ENCODE measurements around the gene TUBA3D. TPM values are rescaled to one million over a fixed set of nuclear protein-coding genes. Genes with fewer than 3 reads are reported as not detected.

Gene TUBA3D
- not detected in 2 replicates for total RNA-seq (2011; cell fraction: chromatin; rRNA removed; ENCODE audit: low replicate concordance)
- not detected in 2 replicates for total RNA-seq (2011; cell fraction: nucleolus; rRNA removed)
- not detected in 2 replicates for total RNA-seq (2011; cell fraction: nucleoplasm; rRNA removed)
- total RNA-seq (2014; rRNA removed) (not detected in 2 replicates), total RNA-seq (2014; rRNA removed; fragmentation: Illumina TruSeq; extraction: Trizol) (not detected in 2 replicates), total RNA-seq (2015; rRNA removed; fragmentation: Illumina TruSeq; extraction: Trizol) (not detected in 2 replicates), total RNA-seq (2021) (not detected in 2 replicates), polyA plus RNA-seq (2011; rRNA removed) (0.14 TPM in 1 of 2 replicates, not detected in the other), polyA plus RNA-seq (2014; fragmentation: Illumina TruSeq; extraction: Trizol) (not detected in 2 replicates), polyA plus RNA-seq (2014; fragmentation: Nextera tagmentation; extraction: Ambion mirVana) (not detected), polyA plus RNA-seq (2014; rRNA removed) (not detected in 2 replicates), polyA minus RNA-seq (2011; rRNA and poly(A)+ RNA removed) (not detected in 2 replicates), Bru-seq, nascent RNA (not detected), BruChase-seq, experiment 1, labeled RNA remaining after a 2-hour chase (percentile 11 among the genes with signal in this experiment), BruChase-seq, experiment 2, labeled RNA remaining after a 6-hour chase (percentile 16 among the genes with signal in this experiment)
- 0.43 TPM in 1 of 2 replicates, not detected in the other for polyA plus RNA-seq (2011; cell fraction: cytosol; rRNA removed)
- polyA plus RNA-seq (2011; cell fraction: nucleus; rRNA removed) = 0.07 TPM in 1 of 2 replicates, not detected in the other
- 0.20 and 0.44 TPM in 2 replicates for polyA plus RNA-seq (2012)
- not detected in 2 replicates for polyA minus RNA-seq (2011; cell fraction: cytosol; rRNA and poly(A)+ RNA removed)
- not detected in 2 replicates for polyA minus RNA-seq (2011; cell fraction: nucleus; rRNA and poly(A)+ RNA removed)
- long read RNA-seq, experiment 1 = 0 reads
- long read RNA-seq, experiment 2 = 0 reads
- long read RNA-seq, experiment 3 = 0 reads

DNA sequence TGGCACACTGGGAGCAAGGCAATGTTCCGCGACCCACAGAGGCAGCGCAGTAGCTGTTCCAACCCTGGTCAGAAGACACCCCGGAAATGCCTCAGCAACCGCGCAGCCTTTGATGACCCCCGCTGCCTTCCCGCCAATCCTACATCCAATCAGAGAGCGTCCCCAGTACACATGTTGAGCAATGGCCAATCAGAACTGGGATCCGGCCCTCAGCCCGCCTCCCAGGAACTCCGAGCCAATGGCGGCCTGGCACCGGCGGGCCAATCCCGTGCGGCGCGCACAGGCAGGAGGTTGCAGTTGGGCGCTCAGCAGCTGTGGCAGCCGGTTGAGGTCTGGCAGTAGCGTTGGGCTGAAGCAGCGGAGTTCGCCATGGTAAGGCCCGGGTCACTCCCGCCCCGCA is at the start of gene TUBA3D:
TSS of gene TUBA3D (plus strand) at position 289 of the 400 bp plus-strand sequence. CDS start at position 370, 81 bp downstream.
- no peak for FAIRE-seq
- Histone ChIP-seq H3K9me3 (replicated peaks; ENCODE audit: control insufficient read depth, insufficient read depth, low read depth, low read length) (no peaks in the 10 kb centered on the region), H3K27ac (ENCODE audit: extremely low read depth, low read depth, low read length) (no peak within 1 kb of the TSS), H3K79me2 (ENCODE audit: control insufficient read depth, insufficient read depth, low read length) (no peaks in the 10 kb centered on the region), H2AFZ (ENCODE audit: low read depth, low read length) (no peak within 1 kb of the TSS), H3K27me3 (ENCODE audit: control insufficient read depth in 2 of 2, insufficient read depth in 2 of 2, low read length in 2 of 2) (no peaks in the 10 kb centered on the region), H3K4me3 (no peak within 1 kb of the TSS), H3K9ac (ENCODE audit: insufficient read depth in 1 of 2, low read depth in 2 of 2, low read length in 2 of 2) (no peak within 1 kb of the TSS), H4K20me1 (replicated peaks; ENCODE audit: control insufficient read depth, insufficient read depth, low read length) (no peaks in the 10 kb centered on the region), H3K4me2 (ENCODE audit: insufficient read depth, low read length) (no peak within 1 kb of the TSS), H3K36me3 (ENCODE audit: control insufficient read depth, insufficient read depth, low read length) (no peaks in the 10 kb centered on the region), H3K4me1 (replicated peaks in 1 of 2; ENCODE audit: control insufficient read depth in 2 of 2, insufficient read depth in 2 of 2, low read length in 2 of 2) (peaks cover 4 to 7% of the 10 kb centered on the region in 2 experiments; a peak in 3 of 5 replicates), H3K9me1 (ENCODE audit: control insufficient read depth, insufficient read depth, low read length) (no peaks in the 10 kb centered on the region)
- POLR2A ChIA-PET = no interaction called here
- no TSS peak for BruUV-seq (replicated peaks)
- 100% methylated on average over 10 of the region's 27 CpGs for WGBS (ENCODE audit: insufficient coverage, low coverage, missing lambda C conversion rate)
- CTCF ChIA-PET (ENCODE audit: low intra/inter-chr PET ratio) = no interaction called here
- intact Hi-C loops (cut with micrococcal nuclease) = no loop called here
- in situ Hi-C loops (cut with MboI) = no loop called here
- DNase-seq (ENCODE audit: extremely low read depth in 1 of 4, low spot score in 3 of 4) = no peak
- no peak for ATAC-seq
- TF ChIP-seq ZC3H11A (IDR thresholded peaks at IDR 0.05; ENCODE audit: low read depth, low read length) = no peak
- TF ChIP-seq, protein P1, sequence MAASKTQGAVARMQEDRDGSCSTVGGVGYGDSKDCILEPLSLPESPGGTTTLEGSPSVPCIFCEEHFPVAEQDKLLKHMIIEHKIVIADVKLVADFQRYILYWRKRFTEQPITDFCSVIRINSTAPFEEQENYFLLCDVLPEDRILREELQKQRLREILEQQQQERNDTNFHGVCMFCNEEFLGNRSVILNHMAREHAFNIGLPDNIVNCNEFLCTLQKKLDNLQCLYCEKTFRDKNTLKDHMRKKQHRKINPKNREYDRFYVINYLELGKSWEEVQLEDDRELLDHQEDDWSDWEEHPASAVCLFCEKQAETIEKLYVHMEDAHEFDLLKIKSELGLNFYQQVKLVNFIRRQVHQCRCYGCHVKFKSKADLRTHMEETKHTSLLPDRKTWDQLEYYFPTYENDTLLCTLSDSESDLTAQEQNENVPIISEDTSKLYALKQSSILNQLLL (CRISPR knock-in tag; IDR thresholded peaks at IDR 0.05; ENCODE audit: borderline replicate concordance) = no peak
- TF ChIP-seq, protein P2, sequence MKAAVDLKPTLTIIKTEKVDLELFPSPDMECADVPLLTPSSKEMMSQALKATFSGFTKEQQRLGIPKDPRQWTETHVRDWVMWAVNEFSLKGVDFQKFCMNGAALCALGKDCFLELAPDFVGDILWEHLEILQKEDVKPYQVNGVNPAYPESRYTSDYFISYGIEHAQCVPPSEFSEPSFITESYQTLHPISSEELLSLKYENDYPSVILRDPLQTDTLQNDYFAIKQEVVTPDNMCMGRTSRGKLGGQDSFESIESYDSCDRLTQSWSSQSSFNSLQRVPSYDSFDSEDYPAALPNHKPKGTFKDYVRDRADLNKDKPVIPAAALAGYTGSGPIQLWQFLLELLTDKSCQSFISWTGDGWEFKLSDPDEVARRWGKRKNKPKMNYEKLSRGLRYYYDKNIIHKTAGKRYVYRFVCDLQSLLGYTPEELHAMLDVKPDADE (conservative IDR thresholded peaks at IDR 0.05; ENCODE audit: control insufficient read depth, low read depth, low read length) = no peak
- TF ChIP-seq FOSL1 (tag; conservative IDR thresholded peaks at IDR 0.05) = no peak
- TF ChIP-seq, protein P3, sequence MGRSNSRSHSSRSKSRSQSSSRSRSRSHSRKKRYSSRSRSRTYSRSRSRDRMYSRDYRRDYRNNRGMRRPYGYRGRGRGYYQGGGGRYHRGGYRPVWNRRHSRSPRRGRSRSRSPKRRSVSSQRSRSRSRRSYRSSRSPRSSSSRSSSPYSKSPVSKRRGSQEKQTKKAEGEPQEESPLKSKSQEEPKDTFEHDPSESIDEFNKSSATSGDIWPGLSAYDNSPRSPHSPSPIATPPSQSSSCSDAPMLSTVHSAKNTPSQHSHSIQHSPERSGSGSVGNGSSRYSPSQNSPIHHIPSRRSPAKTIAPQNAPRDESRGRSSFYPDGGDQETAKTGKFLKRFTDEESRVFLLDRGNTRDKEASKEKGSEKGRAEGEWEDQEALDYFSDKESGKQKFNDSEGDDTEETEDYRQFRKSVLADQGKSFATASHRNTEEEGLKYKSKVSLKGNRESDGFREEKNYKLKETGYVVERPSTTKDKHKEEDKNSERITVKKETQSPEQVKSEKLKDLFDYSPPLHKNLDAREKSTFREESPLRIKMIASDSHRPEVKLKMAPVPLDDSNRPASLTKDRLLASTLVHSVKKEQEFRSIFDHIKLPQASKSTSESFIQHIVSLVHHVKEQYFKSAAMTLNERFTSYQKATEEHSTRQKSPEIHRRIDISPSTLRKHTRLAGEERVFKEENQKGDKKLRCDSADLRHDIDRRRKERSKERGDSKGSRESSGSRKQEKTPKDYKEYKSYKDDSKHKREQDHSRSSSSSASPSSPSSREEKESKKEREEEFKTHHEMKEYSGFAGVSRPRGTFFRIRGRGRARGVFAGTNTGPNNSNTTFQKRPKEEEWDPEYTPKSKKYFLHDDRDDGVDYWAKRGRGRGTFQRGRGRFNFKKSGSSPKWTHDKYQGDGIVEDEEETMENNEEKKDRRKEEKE (IDR thresholded peaks at IDR 0.05; ENCODE audit: borderline replicate concordance in 1 of 2, control insufficient read depth in 1 of 2, low read depth in 2 of 2, low read length in 1 of 2) = no peak
- TF ChIP-seq ZNF778 (CRISPR knock-in tag; IDR thresholded peaks at IDR 0.05) = no peak
- TF ChIP-seq, protein P4, sequence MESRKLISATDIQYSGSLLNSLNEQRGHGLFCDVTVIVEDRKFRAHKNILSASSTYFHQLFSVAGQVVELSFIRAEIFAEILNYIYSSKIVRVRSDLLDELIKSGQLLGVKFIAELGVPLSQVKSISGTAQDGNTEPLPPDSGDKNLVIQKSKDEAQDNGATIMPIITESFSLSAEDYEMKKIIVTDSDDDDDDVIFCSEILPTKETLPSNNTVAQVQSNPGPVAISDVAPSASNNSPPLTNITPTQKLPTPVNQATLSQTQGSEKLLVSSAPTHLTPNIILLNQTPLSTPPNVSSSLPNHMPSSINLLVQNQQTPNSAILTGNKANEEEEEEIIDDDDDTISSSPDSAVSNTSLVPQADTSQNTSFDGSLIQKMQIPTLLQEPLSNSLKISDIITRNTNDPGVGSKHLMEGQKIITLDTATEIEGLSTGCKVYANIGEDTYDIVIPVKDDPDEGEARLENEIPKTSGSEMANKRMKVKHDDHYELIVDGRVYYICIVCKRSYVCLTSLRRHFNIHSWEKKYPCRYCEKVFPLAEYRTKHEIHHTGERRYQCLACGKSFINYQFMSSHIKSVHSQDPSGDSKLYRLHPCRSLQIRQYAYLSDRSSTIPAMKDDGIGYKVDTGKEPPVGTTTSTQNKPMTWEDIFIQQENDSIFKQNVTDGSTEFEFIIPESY (CRISPR knock-in tag; IDR thresholded peaks at IDR 0.05) = peak; percentile 89
- TF ChIP-seq, protein P5, sequence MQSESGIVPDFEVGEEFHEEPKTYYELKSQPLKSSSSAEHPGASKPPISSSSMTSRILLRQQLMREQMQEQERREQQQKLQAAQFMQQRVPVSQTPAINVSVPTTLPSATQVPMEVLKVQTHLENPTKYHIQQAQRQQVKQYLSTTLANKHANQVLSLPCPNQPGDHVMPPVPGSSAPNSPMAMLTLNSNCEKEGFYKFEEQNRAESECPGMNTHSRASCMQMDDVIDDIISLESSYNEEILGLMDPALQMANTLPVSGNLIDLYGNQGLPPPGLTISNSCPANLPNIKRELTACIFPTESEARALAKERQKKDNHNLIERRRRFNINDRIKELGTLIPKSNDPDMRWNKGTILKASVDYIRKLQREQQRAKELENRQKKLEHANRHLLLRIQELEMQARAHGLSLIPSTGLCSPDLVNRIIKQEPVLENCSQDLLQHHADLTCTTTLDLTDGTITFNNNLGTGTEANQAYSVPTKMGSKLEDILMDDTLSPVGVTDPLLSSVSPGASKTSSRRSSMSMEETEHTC (IDR thresholded peaks at IDR 0.05) = no peak

All from K562 (cell line).